Retinal pigment epithelial cell (primary cell): ENCODE results near the gene SH2D2A.

Experiments
- DNase-seq: peaks from one replicate; pipeline ENCODE4 v3.0.0-alpha.2; 2010; ENCODE audit warnings: low read depth
- H3K4me3 ChIP-seq: 2 replicates; pipeline ENCODE4 v1.5.1; 2011; ENCODE audit warnings: mild to moderate bottlenecking, low read length, control low read depth, moderate library complexity
- CTCF ChIP-seq: conservative IDR thresholded peaks from 2 replicates; pipeline ENCODE4 v1.5.1; 2011; ENCODE audit warnings: low read depth, low read length, control low read depth, inconsistent platforms

Gene SH2D2A

GRCh38 chr1:156795374-156795733, 21.3 kb downstream of the SH2D2A start:
- H3K4me3 ChIP-seq = no peak overlapping the region
- no peak for DNase-seq
- no peak for TF ChIP-seq CTCF

- H3K4me3 ChIP-seq = no peak overlapping the region
- no peak for TF ChIP-seq CTCF
- no peak for DNase-seq
Observed at GRCh38 chr1:156794506-156795373, 21.9 kb downstream of the SH2D2A start.

- H3K4me3 ChIP-seq = no peak overlapping the region
- no peak for DNase-seq
- no peak for TF ChIP-seq CTCF
Observed at GRCh38 chr1:156789621-156790318, 26.9 kb downstream of the SH2D2A start.

GRCh38 chr1:156788136-156788535, 28.5 kb downstream of the SH2D2A start:
- no peak for TF ChIP-seq CTCF
- H3K4me3 ChIP-seq = no peak overlapping the region
- no peak for DNase-seq

- DNase-seq = no peak
- no peak overlapping the region for H3K4me3 ChIP-seq
- no peak for TF ChIP-seq CTCF
Observed at GRCh38 chr1:156786640-156787039, 30.0 kb downstream of the SH2D2A start.

GRCh38 chr1:156785458-156785857, 31.2 kb downstream of the SH2D2A start:
- no peak for DNase-seq
- TF ChIP-seq CTCF = no peak
- H3K4me3 ChIP-seq = no peak overlapping the region

GRCh38 chr1:156781585-156782186, 35.0 kb downstream of the SH2D2A start:
- TF ChIP-seq CTCF = no peak
- no peak for DNase-seq

More at GRCh38 chr1:156781585-156782186, 35.0 kb downstream of the SH2D2A start:
- H3K4me3 ChIP-seq = no peak overlapping the region
